Peyer's patch (tissue), 4 donors: ENCODE results near the gene FHOD3.

Experiments used
- POLR2A ChIP-seq, 2 donors: fragments of 450-650 bp; IDR thresholded peaks; one replicate each; pipeline ENCODE4 v1.5.1; 2017; ENCODE audit warnings: antibody characterized with exemption in 2 of 2, mild to moderate bottlenecking in 2 of 2, moderate library complexity in 2 of 2
- TF ChIP-seq, protein P1 (sequence below), 6 experiments: fragments of 450-650 bp in 4 of 6; fragments of 200-600 bp in 2 of 6; sonication (generic) in 1 of 6; IDR thresholded peaks; one replicate each; pipeline ENCODE4 v1.5.1; 2017 to 2019; ENCODE audit warnings: antibody characterized with exemption in 6 of 6, mild to moderate bottlenecking in 3 of 6, moderate library complexity in 1 of 6

- no peak for TF ChIP-seq POLR2A (IDR thresholded peaks at IDR 0.05)
- TF ChIP-seq, protein P1, sequence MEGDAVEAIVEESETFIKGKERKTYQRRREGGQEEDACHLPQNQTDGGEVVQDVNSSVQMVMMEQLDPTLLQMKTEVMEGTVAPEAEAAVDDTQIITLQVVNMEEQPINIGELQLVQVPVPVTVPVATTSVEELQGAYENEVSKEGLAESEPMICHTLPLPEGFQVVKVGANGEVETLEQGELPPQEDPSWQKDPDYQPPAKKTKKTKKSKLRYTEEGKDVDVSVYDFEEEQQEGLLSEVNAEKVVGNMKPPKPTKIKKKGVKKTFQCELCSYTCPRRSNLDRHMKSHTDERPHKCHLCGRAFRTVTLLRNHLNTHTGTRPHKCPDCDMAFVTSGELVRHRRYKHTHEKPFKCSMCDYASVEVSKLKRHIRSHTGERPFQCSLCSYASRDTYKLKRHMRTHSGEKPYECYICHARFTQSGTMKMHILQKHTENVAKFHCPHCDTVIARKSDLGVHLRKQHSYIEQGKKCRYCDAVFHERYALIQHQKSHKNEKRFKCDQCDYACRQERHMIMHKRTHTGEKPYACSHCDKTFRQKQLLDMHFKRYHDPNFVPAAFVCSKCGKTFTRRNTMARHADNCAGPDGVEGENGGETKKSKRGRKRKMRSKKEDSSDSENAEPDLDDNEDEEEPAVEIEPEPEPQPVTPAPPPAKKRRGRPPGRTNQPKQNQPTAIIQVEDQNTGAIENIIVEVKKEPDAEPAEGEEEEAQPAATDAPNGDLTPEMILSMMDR (IDR thresholded peaks at IDR 0.05): no peak
Observed at GRCh38 chr18:36294031-36294430, 3.5 kb upstream of the FHOD3 start.
